HEK293 (cell line): ENCODE measurements around the gene HSPA4.

Experiments
- CTCF ChIA-PET: fragments of 350-600 bp; formaldehyde crosslinking; extraction: SDS; loops from one replicate; lab custom pipeline; 2021; ENCODE audit warnings: antibody characterized with exemption; lab: Yijun Ruan, JAX
- POLR2A ChIA-PET: fragments of 300-600 bp; formaldehyde crosslinking; extraction: SDS; loops from one replicate; lab custom pipeline; 2020; ENCODE audit warnings: antibody characterized with exemption, inconsistent platforms; lab: Yijun Ruan, JAX
- H3K27ac ChIP-seq: fragments of 200-500 bp; sonication (Bioruptor generic); 2 replicates; pipeline ENCODE4 v1.5.1; 2014; ENCODE audit warnings: low read depth, low read length, control low read depth, inconsistent platforms; ENCODE audit errors: extremely low read depth
- H3K36me3 ChIP-seq, 2 experiments: fragments of 200-500 bp in 1 of 2; sonication (Bioruptor generic) in 1 of 2; 1 replicate in 1 of 2; 2 replicates in 1 of 2; pipeline ENCODE4 v1.5.1; 2014 to 2017; ENCODE audit warnings: inconsistent platforms in 2 of 2, low read length in 2 of 2; ENCODE audit not compliant: control insufficient read depth in 2 of 2, insufficient read depth in 1 of 2
- H3K4me1 ChIP-seq: fragments of 200-500 bp; sonication (Bioruptor generic); 2 replicates; pipeline ENCODE4 v1.5.1; 2014; ENCODE audit warnings: mild to moderate bottlenecking, low read length, inconsistent platforms; ENCODE audit not compliant: control insufficient read depth, insufficient read depth
- H3K4me3 ChIP-seq: 2 replicates; pipeline ENCODE4 v1.5.1; 2011; ENCODE audit warnings: low read depth, mild to moderate bottlenecking, control low read depth, low read length, moderate library complexity
- H3K9me3 ChIP-seq: fragments of 200-500 bp; sonication (Bioruptor generic); 2 replicates; pipeline ENCODE4 v1.5.1; 2014; ENCODE audit warnings: low read depth, low read length, inconsistent platforms; ENCODE audit not compliant: control insufficient read depth, insufficient read depth
- BCL11B ChIP-seq: fragments of 450-650 bp; formaldehyde crosslinking; IDR thresholded peaks from 2 replicates; pipeline ENCODE4 v1.5.1; 2016; ENCODE audit warnings: low read depth, missing biosample characterization, missing genetic modification characterization
- KLF16 ChIP-seq: fragments of 450-650 bp; formaldehyde crosslinking; IDR thresholded peaks from 2 replicates; pipeline ENCODE4 v1.5.1; 2017; ENCODE audit warnings: missing biosample characterization, missing genetic modification characterization
- OVOL3 ChIP-seq: fragments of 450-650 bp; formaldehyde crosslinking; IDR thresholded peaks from 2 replicates; pipeline ENCODE4 v1.5.1; 2016; ENCODE audit warnings: missing biosample characterization, missing genetic modification characterization
- ZNF114 ChIP-seq: fragments of 450-650 bp; formaldehyde crosslinking; IDR thresholded peaks from 2 replicates; pipeline ENCODE4 v1.5.0; 2017; ENCODE audit warnings: missing biosample characterization, missing genetic modification characterization
- ZNF121 ChIP-seq: fragments of 450-650 bp; formaldehyde crosslinking; IDR thresholded peaks from 2 replicates; pipeline ENCODE4 v1.5.1; 2016; ENCODE audit warnings: missing biosample characterization, missing genetic modification characterization
- ZNF138 ChIP-seq: fragments of 450-650 bp; formaldehyde crosslinking; IDR thresholded peaks from 2 replicates; pipeline ENCODE4 v1.5.1; 2016; ENCODE audit warnings: missing biosample characterization, missing genetic modification characterization, borderline replicate concordance
- ZNF169 ChIP-seq: fragments of 450-650 bp; formaldehyde crosslinking; IDR thresholded peaks from 2 replicates; pipeline ENCODE4 v1.5.1; 2016; ENCODE audit warnings: missing biosample characterization, missing genetic modification characterization
- ZNF2 ChIP-seq: fragments of 450-650 bp; formaldehyde crosslinking; IDR thresholded peaks from 2 replicates; pipeline ENCODE4 v1.5.1; 2016; ENCODE audit warnings: missing biosample characterization, missing genetic modification characterization
- ZNF214 ChIP-seq: fragments of 450-650 bp; formaldehyde crosslinking; IDR thresholded peaks from 2 replicates; pipeline ENCODE4 v1.5.1; 2017; ENCODE audit warnings: missing biosample characterization, mild to moderate bottlenecking, missing genetic modification characterization, borderline replicate concordance
- ZNF239 ChIP-seq: fragments of 450-650 bp; formaldehyde crosslinking; IDR thresholded peaks from 2 replicates; pipeline ENCODE4 v1.5.1; 2016; ENCODE audit warnings: missing biosample characterization, missing genetic modification characterization
- ZNF324 ChIP-seq: fragments of 450-650 bp; formaldehyde crosslinking; IDR thresholded peaks from 2 replicates; pipeline ENCODE4 v1.5.1; 2016; ENCODE audit warnings: missing biosample characterization, missing genetic modification characterization
- ZNF37A ChIP-seq: fragments of 450-650 bp; IDR thresholded peaks from 2 replicates; pipeline ENCODE4 v1.5.1; 2018; ENCODE audit warnings: missing biosample characterization, missing genetic modification characterization
- ZNF473 ChIP-seq: fragments of 450-650 bp; formaldehyde crosslinking; IDR thresholded peaks from 2 replicates; pipeline ENCODE4 v1.5.1; 2017; ENCODE audit warnings: missing biosample characterization, missing genetic modification characterization
- ZNF530 ChIP-seq: fragments of 450-650 bp; formaldehyde crosslinking; IDR thresholded peaks from 2 replicates; pipeline ENCODE4 v1.5.1; 2016; ENCODE audit warnings: low read depth, missing biosample characterization, missing genetic modification characterization
- ZNF571 ChIP-seq: fragments of 450-650 bp; formaldehyde crosslinking; IDR thresholded peaks from 2 replicates; pipeline ENCODE4 v1.5.0; 2017; ENCODE audit warnings: missing biosample characterization, missing genetic modification characterization
- ZNF600 ChIP-seq: fragments of 450-650 bp; formaldehyde crosslinking; IDR thresholded peaks from 2 replicates; pipeline ENCODE4 v1.5.1; 2016; ENCODE audit warnings: missing biosample characterization, missing genetic modification characterization
- ZNF791 ChIP-seq: fragments of 450-650 bp; formaldehyde crosslinking; IDR thresholded peaks from 2 replicates; pipeline ENCODE4 v1.5.1; 2016; ENCODE audit warnings: missing biosample characterization, missing genetic modification characterization
- ZNF830 ChIP-seq: fragments of 450-650 bp; IDR thresholded peaks from 2 replicates; pipeline ENCODE4 v1.5.0; 2018; ENCODE audit warnings: missing biosample characterization, missing genetic modification characterization, low read depth, mild to moderate bottlenecking, moderate library complexity
- ZSCAN23 ChIP-seq: fragments of 450-650 bp; formaldehyde crosslinking; IDR thresholded peaks from 2 replicates; pipeline ENCODE4 v1.5.1; 2016; ENCODE audit warnings: missing biosample characterization, missing genetic modification characterization
- TF ChIP-seq, protein P1 (sequence below): fragments of 450-650 bp; formaldehyde crosslinking; IDR thresholded peaks from 2 replicates; pipeline ENCODE4 v1.5.1; 2016; ENCODE audit warnings: missing biosample characterization, missing genetic modification characterization
- TF ChIP-seq, protein P2 (sequence below): fragments of 450-650 bp; formaldehyde crosslinking; IDR thresholded peaks from 2 replicates; pipeline ENCODE4 v1.5.1; 2016; ENCODE audit warnings: missing biosample characterization, missing genetic modification characterization
- TF ChIP-seq, protein P3 (sequence below): fragments of 450-650 bp; IDR thresholded peaks from 2 replicates; pipeline ENCODE4 v1.5.1; 2018; ENCODE audit warnings: missing biosample characterization, mild to moderate bottlenecking, missing genetic modification characterization
- TF ChIP-seq, protein P4 (sequence below): fragments of 450-650 bp; formaldehyde crosslinking; IDR thresholded peaks from 2 replicates; pipeline ENCODE4 v1.5.1; 2016; ENCODE audit warnings: missing biosample characterization, missing genetic modification characterization
- TF ChIP-seq, protein P5 (sequence below): fragments of 450-650 bp; formaldehyde crosslinking; conservative IDR thresholded peaks from 2 replicates; pipeline ENCODE4 v1.5.1; 2016; ENCODE audit warnings: low read depth, missing biosample characterization, missing genetic modification characterization

Gene HSPA4

DNA sequence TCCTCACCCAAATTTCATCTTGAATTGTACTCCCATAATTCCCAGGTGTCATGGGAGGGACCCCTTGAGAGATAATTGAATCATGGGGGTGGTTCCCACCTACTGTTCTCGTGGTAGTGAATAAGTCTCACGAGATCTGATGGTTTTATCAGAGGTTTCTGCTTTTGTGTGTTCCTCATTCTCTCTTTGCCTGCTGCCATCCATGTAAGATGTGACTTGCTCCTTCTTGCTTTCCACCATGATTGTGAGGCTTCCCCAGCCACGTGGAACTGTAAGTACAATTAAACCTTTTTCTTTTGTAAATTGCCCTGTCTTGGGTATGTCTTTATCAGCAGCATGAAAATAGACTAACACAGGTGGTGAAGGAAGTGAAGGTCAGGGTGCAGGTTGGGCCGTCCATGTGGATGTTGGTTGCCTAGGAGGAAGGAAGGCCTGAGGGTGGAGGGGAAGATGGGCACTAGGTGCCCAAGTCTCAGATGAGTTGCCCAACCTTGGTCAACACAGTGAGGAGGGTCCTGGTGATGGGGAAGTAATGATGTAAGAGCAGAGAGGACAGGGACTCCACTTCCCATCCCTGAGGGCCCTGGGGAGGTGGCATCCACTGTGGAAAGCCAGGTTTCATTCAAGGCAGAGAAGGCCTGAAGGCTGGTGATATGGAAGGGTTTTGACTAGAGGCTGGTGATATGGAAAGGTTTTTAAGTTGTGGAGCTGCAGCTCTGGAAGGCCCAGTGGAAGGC, 92.6 kb downstream of the HSPA4 start:
- Histone ChIP-seq H3K27ac (no peak overlapping the region), H3K9me3 (no peaks in the 10 kb centered on the region), H3K4me1 (no peaks in the 10 kb centered on the region), H3K4me3 (no peak overlapping the region), H3K36me3 (no peaks in the 10 kb centered on the region)
- POLR2A ChIA-PET = no interaction called here
- no peak for TF ChIP-seq ZNF830 (tag by site-specific recombination)
- no peak for TF ChIP-seq ZNF121 (tag by site-specific recombination)
- no peak for TF ChIP-seq ZNF571 (tag by site-specific recombination)
- no peak for TF ChIP-seq OVOL3 (tag by site-specific recombination)
- TF ChIP-seq, protein P1, sequence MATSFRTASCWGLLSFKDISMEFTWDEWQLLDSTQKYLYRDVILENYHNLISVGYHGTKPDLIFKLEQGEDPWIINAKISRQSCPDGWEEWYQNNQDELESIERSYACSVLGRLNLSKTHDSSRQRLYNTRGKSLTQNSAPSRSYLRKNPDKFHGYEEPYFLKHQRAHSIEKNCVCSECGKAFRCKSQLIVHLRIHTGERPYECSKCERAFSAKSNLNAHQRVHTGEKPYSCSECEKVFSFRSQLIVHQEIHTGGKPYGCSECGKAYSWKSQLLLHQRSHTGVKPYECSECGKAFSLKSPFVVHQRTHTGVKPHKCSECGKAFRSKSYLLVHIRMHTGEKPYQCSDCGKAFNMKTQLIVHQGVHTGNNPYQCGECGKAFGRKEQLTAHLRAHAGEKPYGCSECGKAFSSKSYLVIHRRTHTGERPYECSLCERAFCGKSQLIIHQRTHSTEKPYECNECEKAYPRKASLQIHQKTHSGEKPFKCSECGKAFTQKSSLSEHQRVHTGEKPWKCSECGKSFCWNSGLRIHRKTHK (tag by site-specific recombination) = no peak
- no peak for TF ChIP-seq ZNF2 (tag by site-specific recombination)
- TF ChIP-seq ZNF37A (tag by site-specific recombination) = no peak
- TF ChIP-seq ZNF169 = no peak
- TF ChIP-seq ZNF239 = no peak
- no peak for TF ChIP-seq ZSCAN23 (tag by site-specific recombination)
- TF ChIP-seq ZNF791 (tag by site-specific recombination) = no peak
- no peak for TF ChIP-seq ZNF114 (tag by site-specific recombination)
- TF ChIP-seq ZNF214 = no peak
- TF ChIP-seq BCL11B (tag by site-specific recombination) = no peak
- TF ChIP-seq ZNF473 (tag by site-specific recombination) = no peak
- CTCF ChIA-PET = interaction anchor here (0.7 to 0.9 kb wide), 2 partner anchors 193 to 895 kb away, joined by 3 read pairs; no protein-coding TSS in a partner anchor

DNA sequence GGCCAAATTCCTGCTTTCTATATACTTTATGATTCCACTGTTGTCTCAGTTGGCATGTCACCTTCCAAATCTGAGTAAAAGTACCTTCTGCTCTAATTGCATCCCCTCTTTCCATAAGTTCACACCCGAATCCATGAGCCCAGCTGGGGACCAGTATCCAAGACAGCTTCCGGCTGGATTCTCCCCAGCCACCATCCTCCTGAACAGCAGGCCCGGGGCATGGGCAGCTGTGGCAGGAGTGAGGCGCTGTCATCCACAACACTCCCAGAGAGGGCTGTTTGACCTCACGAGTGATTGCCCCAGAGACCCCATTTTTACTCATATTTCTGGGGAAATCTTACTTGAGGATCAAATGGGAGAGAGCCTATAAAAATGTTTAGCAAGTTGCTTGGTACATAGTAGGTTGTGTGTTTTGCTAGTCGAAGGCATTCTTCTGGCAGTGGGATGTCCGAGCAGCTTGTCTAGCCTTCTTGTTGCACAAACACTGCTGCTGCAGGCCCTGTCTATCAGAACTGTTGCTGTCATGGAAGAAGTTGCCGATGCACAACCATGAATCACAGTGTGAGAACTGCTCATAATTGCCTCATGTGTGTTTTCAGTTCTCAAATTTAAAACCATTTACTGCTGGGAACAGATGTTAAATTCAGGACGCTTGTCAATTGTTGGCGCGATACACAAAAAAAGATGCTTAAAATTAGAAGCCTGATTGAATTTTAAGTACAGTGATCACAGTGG, 93.8 kb downstream of the HSPA4 start:
- POLR2A ChIA-PET = no interaction called here
- Histone ChIP-seq H3K4me3 (no peak overlapping the region), H3K9me3 (no peaks in the 10 kb centered on the region), H3K36me3 (no peaks in the 10 kb centered on the region), H3K4me1 (no peaks in the 10 kb centered on the region)
- TF ChIP-seq ZNF473 (tag by site-specific recombination) (no peak), ZNF600 (tag by site-specific recombination) (no peak), ZNF530 (tag by site-specific recombination) (no peak), ZNF138 (no peak), ZNF239 (no peak), ZNF324 (tag by site-specific recombination) (no peak), KLF16 (tag by site-specific recombination) (no peak)
- TF ChIP-seq, protein P2, sequence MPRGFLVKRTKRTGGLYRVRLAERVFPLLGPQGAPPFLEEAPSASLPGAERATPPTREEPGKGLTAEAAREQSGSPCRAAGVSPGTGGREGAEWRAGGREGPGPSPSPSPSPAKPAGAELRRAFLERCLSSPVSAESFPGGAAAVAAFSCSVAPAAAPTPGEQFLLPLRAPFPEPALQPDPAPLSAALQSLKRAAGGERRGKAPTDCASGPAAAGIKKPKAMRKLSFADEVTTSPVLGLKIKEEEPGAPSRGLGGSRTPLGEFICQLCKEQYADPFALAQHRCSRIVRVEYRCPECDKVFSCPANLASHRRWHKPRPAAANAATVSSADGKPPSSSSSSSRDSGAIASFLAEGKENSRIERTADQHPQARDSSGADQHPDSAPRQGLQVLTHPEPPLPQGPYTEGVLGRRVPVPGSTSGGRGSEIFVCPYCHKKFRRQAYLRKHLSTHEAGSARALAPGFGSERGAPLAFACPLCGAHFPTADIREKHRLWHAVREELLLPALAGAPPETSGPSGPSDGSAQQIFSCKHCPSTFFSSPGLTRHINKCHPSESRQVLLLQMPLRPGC (tag by site-specific recombination) = no peak
- TF ChIP-seq, protein P3, sequence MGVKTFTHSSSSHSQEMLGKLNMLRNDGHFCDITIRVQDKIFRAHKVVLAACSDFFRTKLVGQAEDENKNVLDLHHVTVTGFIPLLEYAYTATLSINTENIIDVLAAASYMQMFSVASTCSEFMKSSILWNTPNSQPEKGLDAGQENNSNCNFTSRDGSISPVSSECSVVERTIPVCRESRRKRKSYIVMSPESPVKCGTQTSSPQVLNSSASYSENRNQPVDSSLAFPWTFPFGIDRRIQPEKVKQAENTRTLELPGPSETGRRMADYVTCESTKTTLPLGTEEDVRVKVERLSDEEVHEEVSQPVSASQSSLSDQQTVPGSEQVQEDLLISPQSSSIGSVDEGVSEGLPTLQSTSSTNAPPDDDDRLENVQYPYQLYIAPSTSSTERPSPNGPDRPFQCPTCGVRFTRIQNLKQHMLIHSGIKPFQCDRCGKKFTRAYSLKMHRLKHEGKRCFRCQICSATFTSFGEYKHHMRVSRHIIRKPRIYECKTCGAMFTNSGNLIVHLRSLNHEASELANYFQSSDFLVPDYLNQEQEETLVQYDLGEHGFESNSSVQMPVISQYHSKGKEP (tag by site-specific recombination) = no peak
- TF ChIP-seq, protein P4, sequence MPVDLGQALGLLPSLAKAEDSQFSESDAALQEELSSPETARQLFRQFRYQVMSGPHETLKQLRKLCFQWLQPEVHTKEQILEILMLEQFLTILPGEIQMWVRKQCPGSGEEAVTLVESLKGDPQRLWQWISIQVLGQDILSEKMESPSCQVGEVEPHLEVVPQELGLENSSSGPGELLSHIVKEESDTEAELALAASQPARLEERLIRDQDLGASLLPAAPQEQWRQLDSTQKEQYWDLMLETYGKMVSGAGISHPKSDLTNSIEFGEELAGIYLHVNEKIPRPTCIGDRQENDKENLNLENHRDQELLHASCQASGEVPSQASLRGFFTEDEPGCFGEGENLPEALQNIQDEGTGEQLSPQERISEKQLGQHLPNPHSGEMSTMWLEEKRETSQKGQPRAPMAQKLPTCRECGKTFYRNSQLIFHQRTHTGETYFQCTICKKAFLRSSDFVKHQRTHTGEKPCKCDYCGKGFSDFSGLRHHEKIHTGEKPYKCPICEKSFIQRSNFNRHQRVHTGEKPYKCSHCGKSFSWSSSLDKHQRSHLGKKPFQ (tag by site-specific recombination) = no peak
- TF ChIP-seq, protein P5, sequence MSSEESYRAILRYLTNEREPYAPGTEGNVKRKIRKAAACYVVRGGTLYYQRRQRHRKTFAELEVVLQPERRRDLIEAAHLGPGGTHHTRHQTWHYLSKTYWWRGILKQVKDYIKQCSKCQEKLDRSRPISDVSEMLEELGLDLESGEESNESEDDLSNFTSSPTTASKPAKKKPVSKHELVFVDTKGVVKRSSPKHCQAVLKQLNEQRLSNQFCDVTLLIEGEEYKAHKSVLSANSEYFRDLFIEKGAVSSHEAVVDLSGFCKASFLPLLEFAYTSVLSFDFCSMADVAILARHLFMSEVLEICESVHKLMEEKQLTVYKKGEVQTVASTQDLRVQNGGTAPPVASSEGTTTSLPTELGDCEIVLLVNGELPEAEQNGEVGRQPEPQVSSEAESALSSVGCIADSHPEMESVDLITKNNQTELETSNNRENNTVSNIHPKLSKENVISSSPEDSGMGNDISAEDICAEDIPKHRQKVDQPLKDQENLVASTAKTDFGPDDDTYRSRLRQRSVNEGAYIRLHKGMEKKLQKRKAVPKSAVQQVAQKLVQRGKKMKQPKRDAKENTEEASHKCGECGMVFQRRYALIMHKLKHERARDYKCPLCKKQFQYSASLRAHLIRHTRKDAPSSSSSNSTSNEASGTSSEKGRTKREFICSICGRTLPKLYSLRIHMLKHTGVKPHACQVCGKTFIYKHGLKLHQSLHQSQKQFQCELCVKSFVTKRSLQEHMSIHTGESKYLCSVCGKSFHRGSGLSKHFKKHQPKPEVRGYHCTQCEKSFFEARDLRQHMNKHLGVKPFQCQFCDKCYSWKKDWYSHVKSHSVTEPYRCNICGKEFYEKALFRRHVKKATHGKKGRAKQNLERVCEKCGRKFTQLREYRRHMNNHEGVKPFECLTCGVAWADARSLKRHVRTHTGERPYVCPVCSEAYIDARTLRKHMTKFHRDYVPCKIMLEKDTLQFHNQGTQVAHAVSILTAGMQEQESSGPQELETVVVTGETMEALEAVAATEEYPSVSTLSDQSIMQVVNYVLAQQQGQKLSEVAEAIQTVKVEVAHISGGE (tag by site-specific recombination) = no peak
- TF ChIP-seq, all 188 proteins: peak for 0
- CTCF ChIA-PET = interaction anchor here (0.9 kb wide), 1 partner anchor 894 kb away, joined by 3 read pairs; no protein-coding TSS in a partner anchor
- no peak overlapping the region for H3K27ac ChIP-seq
